Stimulated activated CD8-positive, alpha-beta memory T cell treated with anti-CD3 and anti-CD28 coated beads, Interleukin-12 subunit alpha, Interleukin-12 subunit beta, amount 100 ng/mL, for 24 hours (primary cell): Measurements from ENCODE around the gene NAIF1.
"Not testable (repeated sequence)": the region's sequence is repeated elsewhere in the genome, so short reads cannot be mapped to it uniquely, and the experiment has no call there.

ENCODE experiments used
- DNase-seq: peaks from one replicate; pipeline ENCODE4 v3.0.0-alpha.2; 2020; ENCODE audit errors: extremely low read depth

Gene NAIF1

DNA sequence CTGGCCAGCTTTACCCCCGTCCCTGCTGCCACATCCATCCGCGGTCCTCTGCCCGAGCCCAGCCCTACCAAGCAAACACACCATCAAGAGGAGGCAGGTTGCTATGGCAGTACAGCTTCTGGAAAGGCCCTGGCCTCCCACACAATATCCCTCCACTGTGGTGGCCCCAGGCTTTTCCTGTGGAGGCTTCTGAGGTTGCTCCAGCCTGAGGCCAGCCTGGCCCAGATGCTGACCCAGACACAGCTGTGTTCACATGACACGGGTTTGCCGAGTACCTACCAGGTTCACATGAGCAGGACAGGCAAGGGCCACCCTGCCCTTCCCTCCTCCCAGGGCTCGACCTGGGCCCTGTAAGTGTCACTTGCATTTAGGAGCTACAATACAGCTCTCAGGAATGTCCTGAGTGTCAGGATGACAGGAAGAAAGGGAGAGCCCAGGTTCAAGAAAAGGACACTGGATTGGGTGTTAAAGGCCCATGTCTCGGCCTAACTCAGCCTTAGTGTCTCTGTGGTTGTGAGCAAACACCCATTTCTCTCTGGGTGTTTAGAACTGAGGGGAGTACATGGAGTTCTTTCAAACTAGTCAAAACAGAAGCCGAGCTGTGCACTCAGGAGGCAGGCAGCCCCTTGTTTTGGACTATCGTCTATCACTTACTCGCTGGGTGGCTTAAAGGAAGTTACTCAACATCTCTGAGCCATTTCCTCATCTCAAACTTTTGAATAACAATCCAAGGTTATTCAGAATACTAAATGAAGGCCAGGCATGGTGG is 40.2 kb downstream of the NAIF1 start:
- DNase-seq: no peak

DNA sequence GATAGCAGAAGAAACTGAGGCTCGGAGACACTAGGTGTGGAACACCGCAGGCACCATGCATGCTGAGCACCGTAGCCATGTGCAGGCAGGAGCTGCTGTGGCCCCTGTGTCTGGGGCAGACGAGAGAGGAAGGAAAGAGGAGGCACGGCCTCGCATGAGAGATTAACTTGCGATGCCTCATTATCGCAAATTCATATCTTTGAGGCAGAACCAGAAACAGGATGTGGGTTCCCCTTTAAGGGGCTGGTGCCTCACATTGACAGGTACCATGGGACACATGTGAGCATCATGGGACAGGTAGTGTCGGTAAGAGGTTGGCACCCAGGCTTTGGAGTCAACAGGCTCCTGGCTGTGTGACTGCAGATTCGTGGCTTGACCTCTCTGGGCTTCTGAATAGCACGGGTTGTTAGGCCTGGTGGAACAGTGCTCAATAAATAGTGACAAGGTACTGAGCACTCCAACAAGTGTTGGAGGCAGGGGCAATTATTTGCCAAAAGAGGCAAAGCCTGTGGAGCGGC is 40.8 kb downstream of the NAIF1 start:
- no peak for DNase-seq

DNA sequence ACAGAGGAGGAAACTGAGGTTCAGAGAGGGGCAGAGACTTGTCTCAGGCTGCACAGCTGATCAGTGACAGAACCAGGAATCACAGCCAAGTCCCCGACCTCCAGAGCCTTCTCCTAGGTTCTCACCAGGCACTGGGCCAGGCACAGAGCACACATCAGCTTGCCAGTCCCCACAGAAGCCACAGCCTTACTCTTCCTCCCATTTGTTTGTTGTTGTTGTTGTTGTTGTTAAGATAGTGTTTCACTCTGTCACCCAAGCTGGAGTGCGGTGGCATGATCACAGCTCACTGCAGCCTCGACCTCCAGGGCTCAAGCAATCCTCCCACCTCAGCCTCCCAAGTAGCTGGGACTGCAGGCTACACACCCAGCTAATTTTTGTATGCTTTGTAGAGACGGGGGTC is 41.4 kb downstream of the NAIF1 start:
- no peak for DNase-seq

DNA sequence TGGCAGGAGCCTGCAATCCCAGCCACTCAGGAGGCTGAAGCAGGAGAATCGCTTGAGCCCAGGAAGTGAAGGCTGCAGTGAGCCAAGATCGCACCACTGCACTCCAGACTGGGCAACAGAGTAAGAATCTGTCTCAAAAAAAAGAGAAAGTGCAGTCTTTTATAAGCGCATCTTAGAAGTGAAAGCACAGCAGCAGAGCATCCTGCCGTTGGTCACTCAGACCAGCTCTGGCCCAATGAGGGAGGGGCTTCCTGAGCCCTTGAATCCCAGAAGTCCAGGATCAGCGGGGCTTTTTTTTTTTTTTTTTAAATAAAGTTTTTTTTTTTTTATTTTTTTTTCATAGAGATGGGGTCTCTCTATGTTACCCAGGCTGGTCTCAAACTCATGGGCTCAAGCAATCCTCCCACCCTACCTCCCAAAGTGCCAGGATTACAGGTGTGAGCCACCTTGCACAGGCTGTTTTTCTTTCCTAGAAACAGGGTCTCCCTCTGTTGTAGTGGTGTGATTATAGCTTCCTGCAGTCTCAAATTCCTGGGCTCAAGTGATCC is 42.3 kb downstream of the NAIF1 start:
- no peak for DNase-seq

DNA sequence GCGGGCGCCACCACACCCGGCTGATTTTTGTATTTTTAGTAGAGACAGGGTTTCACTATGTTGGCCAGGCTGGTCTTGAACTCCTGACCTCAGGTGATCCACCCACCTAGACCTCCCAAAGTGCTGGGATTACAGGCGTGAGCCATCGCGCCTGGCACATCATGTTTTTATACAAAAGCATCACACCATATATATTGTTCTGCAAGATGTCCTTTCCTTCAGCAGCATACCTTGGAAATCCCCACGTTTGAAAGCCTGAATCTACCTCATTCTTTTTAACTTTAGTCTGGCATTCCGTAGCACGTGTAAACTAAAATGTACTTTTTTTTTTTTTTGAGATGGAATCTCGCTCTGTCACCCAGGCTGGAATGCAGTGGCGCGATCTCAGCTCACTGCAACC is 43.4 kb downstream of the NAIF1 start:
- DNase-seq: not testable (repeated sequence)

DNA sequence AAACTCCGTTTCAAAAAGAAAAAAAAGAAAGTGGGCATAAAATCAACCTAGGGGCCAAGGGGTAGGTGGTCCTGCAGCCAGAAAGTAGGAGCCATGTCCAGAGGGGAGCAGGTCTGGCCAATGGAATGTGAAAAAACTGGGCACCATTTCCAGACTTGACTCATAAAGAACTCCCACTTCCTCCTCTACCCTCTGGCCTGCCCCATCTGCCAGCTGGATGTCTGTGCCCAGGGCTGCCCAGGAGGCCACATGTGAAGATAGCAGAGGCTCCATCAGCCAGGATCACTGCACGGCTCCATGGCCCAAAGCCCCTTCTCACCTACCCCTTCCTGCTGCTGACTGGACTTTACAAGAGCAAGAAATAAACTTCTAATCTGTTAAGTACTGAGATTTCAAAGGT is 44.2 kb downstream of the NAIF1 start:
- DNase-seq: no peak

DNA sequence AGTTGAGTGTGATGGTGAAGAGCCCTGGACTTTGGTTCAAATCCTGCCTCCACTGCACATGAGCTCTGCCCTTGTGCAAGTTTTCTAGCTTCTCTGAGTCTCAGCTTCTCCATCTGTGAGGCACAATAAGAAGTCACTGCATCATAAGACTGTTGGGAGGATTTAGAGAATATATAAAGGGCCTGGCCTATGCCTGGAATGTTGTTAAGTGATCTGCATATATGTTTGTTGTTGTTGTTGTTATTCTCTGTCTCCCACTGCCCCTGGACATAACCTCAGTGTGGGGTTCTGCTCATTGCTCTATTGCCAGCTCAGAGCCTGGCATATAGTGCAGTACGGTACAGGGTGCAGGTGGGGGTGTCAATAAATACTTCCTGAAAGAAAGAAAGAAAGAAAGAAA is 46.0 kb downstream of the NAIF1 start:
- no peak for DNase-seq

DNA sequence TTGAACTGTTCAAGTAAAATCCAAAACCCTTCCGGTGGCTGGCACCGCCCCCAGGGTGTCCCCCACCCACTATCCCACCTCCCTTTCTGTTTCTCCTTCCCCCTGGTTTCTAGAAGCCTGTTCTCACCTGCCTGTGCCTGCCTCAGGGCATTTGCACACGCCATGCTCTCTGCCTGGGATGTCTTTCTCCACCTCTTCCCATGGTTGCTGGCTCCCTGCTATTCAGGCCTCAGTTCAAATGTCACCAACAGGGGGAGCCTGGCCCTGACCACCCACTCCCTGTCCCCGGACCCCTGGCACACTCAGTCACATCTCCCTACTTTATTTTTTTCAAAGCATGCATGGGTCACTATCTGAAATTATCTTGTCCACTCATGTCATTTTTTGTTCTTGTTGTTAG is 46.4 kb downstream of the NAIF1 start:
- no peak for DNase-seq

DNA sequence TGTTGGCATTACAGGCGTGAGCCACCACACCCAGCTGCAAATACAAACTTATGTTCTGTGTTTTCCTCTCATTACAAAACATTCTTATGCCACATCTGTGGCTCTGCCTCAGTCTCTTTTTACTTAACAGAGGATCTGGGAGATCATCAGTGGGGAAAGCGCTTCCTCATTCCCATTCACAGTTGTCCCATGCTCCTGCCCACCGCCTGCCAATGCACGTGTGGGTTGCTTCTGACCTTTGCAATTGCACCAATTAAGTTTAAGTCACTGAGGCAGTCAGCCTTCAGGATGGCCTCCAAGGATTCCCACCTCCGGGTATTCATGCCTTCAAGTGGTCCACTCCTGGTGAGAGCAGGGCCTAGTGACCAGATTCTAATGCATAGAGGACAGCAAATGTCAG is 51.4 kb downstream of the NAIF1 start:
- no peak for DNase-seq
